Measurements from ENCODE around the gene VPS13D.

GRCh38 chr1:12302798-12303447 lies 73.1 kb downstream of the VPS13D start:
- TF ChIP-seq POLR2A (IDR thresholded peaks at IDR 0.05) (no peak), CTCF (IDR thresholded peaks at IDR 0.05) (no peak)
